Tibial nerve (tissue), 4 donors: Measurements from ENCODE around the gene PIMREG. TPM values are rescaled to one million over a fixed set of nuclear protein-coding genes. Genes with fewer than 3 reads are reported as not detected.

Experiments
- DNase-seq, 2 donors: peaks; one replicate each; pipeline ENCODE4 v3.0.0-alpha.2; 2019; ENCODE audit warnings: low spot score in 2 of 2
- H3K27ac ChIP-seq, 4 donors: fragments of 200-600 bp; sonication (generic) in 3 of 4; one replicate each; pipeline ENCODE4 v1.5.1; 2017 to 2019; ENCODE audit warnings: mild to moderate bottlenecking in 1 of 4
- H3K27me3 ChIP-seq, 2 donors: fragments of 200-600 bp; sonication (generic) in 1 of 2; one replicate each; pipeline versions ENCODE4 v1.5.1 to v1.6.0; 2017 to 2019
- H3K36me3 ChIP-seq, 3 donors: fragments of 200-600 bp; sonication (generic); one replicate each; pipeline ENCODE4 v1.5.1; 2018 to 2019
- H3K4me1 ChIP-seq, 4 donors: fragments of 200-600 bp; sonication (generic) in 3 of 4; one replicate each; pipeline ENCODE4 v1.5.1; 2017 to 2019
- H3K4me3 ChIP-seq, 4 donors: fragments of 200-600 bp; sonication (generic) in 3 of 4; one replicate each; pipeline ENCODE4 v1.5.1; 2017 to 2019; ENCODE audit warnings: mild to moderate bottlenecking in 1 of 4, moderate library complexity in 1 of 4
- H3K9me3 ChIP-seq, 4 donors: fragments of 200-600 bp; sonication (generic) in 3 of 4; one replicate each; pipeline ENCODE4 v1.5.1; 2017 to 2019
- EP300 ChIP-seq, 2 donors: sonication (generic); formaldehyde crosslinking; IDR thresholded peaks; one replicate each; pipeline ENCODE4 v1.6.1; 2017; ENCODE audit warnings: antibody characterized with exemption in 2 of 2, mild to moderate bottlenecking in 1 of 2
- POLR2A ChIP-seq, 2 donors: fragments of 450-650 bp; IDR thresholded peaks; one replicate each; pipeline ENCODE4 v1.6.1; 2017; ENCODE audit warnings: antibody characterized with exemption in 2 of 2, mild to moderate bottlenecking in 2 of 2, moderate library complexity in 2 of 2
- WGBS, 2 donors: methylation state at CpG; one replicate each; pipeline ENCODE4 v1.1.5; 2018; 5-methylcytosine and 5-hydroxymethylcytosine counted together
- total RNA-seq, 4 donors: library from RNA; depleted of rRNA; stranded (reverse); fragments of >200 nt; gene quantifications; one replicate each; pipeline ENCODE4 v1.1.0, GENCODE V29; 2016
- TF ChIP-seq, protein P1 (sequence below), 5 experiments: fragments of 200-600 bp in 3 of 5; fragments of 450-650 bp in 2 of 5; sonication (generic) in 3 of 5; IDR thresholded peaks; one replicate each; pipeline ENCODE4 v1.5.1; 2016 to 2019; ENCODE audit warnings: antibody characterized with exemption in 5 of 5, mild to moderate bottlenecking in 3 of 5, moderate library complexity in 2 of 5

The PIMREG gene
- total RNA-seq, 4 donors from 2014 or later: 0.42 to 0.59 TPM; not detected in 2

DNA sequence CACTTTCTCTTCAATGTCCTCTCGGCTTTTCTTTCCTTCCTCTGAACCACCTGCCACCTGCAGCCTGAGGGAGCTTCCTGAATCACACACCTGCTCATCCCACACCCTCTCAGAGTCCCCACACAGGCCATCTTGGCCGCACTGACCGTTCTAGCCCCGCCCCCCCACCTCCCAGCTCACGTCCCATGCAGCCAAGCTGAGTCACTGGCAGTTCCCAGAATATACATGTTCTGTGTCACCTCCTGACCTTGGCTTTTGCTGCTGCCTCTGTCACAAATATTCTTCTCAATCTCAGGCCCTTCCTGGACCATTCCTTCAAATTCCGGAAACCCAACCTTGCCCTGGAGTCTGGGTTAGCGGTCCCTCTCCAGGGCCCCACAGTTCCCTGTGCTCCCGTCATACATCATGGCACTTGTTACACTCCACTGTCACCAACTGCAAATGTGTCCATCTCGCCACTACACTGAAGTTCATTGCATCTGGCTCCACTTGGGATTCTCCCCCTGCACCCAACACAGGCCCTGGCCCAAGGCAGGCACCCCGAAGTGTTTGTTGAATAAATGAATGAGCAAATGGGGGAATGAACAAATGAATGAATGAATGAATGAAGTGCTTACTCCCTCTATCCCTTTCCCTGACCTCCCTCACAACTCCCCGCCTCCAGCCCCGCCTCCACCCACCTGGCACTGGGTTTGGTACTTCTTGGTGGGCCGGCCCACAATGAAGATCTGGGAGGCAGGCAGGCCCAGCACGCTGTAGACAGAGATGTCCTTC lies 12.8 kb downstream of the PIMREG start:
- Histone ChIP-seq H3K4me1 (peaks cover 0 to 8% (median 6%) of the 10 kb centered on the region in 4 donors), H3K4me3 (no peak overlapping the region), H3K9me3 (no peaks in the 10 kb centered on the region), H3K27ac (no peak overlapping the region), H3K27me3 (peaks cover 0 to 25% of the 10 kb centered on the region in 2 donors), H3K36me3 (peaks cover 0 to 5% (median 0%) of the 10 kb centered on the region in 3 donors)
- WGBS, 2 donors: 74% methylated on average over 14 of the region's 14 CpGs
- TF ChIP-seq, protein P1, sequence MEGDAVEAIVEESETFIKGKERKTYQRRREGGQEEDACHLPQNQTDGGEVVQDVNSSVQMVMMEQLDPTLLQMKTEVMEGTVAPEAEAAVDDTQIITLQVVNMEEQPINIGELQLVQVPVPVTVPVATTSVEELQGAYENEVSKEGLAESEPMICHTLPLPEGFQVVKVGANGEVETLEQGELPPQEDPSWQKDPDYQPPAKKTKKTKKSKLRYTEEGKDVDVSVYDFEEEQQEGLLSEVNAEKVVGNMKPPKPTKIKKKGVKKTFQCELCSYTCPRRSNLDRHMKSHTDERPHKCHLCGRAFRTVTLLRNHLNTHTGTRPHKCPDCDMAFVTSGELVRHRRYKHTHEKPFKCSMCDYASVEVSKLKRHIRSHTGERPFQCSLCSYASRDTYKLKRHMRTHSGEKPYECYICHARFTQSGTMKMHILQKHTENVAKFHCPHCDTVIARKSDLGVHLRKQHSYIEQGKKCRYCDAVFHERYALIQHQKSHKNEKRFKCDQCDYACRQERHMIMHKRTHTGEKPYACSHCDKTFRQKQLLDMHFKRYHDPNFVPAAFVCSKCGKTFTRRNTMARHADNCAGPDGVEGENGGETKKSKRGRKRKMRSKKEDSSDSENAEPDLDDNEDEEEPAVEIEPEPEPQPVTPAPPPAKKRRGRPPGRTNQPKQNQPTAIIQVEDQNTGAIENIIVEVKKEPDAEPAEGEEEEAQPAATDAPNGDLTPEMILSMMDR (IDR thresholded peaks at IDR 0.05): no peak
- TF ChIP-seq POLR2A (IDR thresholded peaks at IDR 0.05) (no peak), EP300 (IDR thresholded peaks at IDR 0.05) (no peak)
- no peak for DNase-seq

DNA sequence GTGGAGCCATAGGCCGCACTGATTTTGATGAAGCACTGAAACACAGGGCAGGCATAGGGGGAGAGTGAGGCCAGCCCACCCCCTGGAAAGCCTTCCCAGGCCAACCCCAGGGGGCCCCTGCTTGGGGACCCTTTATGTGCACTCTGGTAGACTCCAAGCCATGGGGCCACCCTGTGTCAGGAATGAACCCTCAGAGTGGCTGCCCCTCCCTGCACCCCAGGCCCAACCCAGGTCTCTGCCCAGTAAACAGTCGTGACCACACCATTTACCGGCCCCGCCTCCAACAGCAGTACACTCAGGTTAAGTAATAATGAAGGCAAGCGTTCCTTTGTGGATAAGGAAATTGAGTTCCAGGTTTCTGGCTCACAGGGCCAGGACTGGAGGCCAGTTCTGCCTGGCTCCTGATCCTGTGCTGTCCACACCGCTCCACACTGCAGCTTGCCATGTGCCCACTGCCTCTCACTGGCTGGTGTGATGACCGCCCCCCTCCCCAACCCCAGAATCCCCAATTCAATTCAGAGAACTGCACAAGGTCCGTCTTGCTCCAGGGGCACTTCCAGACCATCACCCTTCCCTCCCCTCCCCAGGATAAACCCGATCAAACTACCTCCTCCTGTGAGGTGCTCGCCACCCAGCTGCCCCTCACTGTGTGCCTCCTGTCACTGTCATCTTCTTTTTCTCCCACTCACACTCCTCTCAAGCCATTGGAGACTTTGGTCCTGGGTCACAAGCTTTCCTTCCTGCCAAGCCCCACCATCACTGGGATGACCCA lies 13.6 kb downstream of the PIMREG start:
- TF ChIP-seq, protein P1 (IDR thresholded peaks at IDR 0.05): no peak
- no peak for TF ChIP-seq EP300 (IDR thresholded peaks at IDR 0.05)
- no peak for TF ChIP-seq POLR2A (IDR thresholded peaks at IDR 0.05)
- no peaks in the 10 kb centered on the region for H3K9me3 ChIP-seq
- peaks cover 0 to 25% of the 10 kb centered on the region in 2 donors for H3K27me3 ChIP-seq
- peaks cover 0 to 8% (median 6%) of the 10 kb centered on the region in 4 donors for H3K4me1 ChIP-seq
- H3K4me3 ChIP-seq: no peak overlapping the region
- no peak for DNase-seq
- WGBS, 2 donors: 70 to 82% methylated on average over 10 of the region's 10 CpGs
- H3K27ac ChIP-seq: no peak overlapping the region
- peaks cover 0 to 13% (median 0%) of the 10 kb centered on the region in 3 donors for H3K36me3 ChIP-seq

DNA sequence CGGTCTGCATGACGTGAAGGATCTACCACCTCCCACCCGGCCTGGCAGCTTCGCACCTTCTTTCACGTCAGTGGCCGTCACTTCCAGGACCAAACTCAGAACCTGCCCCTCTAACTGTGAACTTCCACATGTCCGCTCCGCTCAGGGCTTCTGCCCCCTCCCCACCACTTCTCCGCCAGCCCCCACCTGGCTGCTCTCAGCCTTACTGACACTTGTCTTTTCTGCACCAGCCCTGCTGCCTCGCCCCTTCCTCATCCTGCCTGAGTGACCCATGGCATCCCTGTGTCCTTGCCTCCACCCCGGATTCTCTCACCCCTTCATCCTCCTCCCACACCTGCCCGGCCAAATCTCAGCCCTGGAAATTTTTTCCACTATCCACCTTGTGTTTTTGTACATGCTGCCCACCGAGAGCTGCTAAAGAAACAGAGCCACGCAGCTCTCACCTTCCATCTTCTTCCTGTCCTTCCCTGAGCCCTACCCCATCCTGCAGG lies 14.2 kb downstream of the PIMREG start:
- H3K36me3 ChIP-seq: peaks cover 0 to 16% (median 0%) of the 10 kb centered on the region in 3 donors
- peaks cover 0 to 8% (median 6%) of the 10 kb centered on the region in 4 donors for H3K4me1 ChIP-seq
- DNase-seq: no peak
- peaks cover 0 to 25% of the 10 kb centered on the region in 2 donors for H3K27me3 ChIP-seq
- WGBS, 2 donors: 80% methylated on average over 14 of the region's 14 CpGs
- no peak overlapping the region for H3K4me3 ChIP-seq
- H3K9me3 ChIP-seq: no peaks in the 10 kb centered on the region
- no peak for TF ChIP-seq EP300 (IDR thresholded peaks at IDR 0.05)
- TF ChIP-seq, protein P1 (IDR thresholded peaks at IDR 0.05): no peak
- no peak for TF ChIP-seq POLR2A (IDR thresholded peaks at IDR 0.05)
- H3K27ac ChIP-seq: no peak overlapping the region

DNA sequence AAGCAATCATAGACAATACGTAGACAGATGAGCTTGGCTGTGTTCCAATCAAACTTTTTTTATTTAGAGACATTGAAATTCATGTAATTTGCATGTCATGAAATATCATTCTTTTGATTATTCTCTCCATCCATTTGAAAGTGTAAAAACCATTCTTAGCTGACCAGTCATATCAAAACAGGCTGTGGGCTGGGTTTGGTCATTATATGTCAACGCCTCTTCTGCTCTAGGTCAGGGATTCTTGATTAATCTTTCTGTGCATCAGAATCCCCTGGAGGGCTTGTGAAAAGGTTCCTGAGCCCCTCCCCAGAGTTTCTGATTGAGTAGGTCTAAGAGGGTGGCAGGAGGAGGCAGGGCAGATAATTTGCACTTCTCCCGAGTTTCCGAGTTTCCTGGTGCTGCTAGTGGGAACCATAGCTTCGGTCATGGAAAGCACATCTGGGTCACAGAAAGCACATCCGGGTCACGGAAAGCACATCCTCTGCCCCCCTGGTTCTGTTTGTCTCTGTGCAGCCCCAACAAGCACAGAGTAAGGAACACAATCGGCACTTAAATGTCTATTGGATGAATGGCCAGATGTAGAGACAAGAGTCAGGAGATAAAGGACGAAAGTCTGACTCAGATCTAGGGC lies 16.4 kb downstream of the PIMREG start:
- no peaks in the 10 kb centered on the region for H3K9me3 ChIP-seq
- TF ChIP-seq EP300 (IDR thresholded peaks at IDR 0.05) (no peak), POLR2A (IDR thresholded peaks at IDR 0.05) (no peak)
- TF ChIP-seq, protein P1 (IDR thresholded peaks at IDR 0.05): no peak

More for the DNA sequence above, 16.4 kb downstream of the PIMREG start:
- H3K27me3 ChIP-seq: peaks cover 0 to 11% of the 10 kb centered on the region in 2 donors
- no peaks in the 10 kb centered on the region for H3K4me1 ChIP-seq
- no peak overlapping the region for H3K27ac ChIP-seq
- peaks cover 0 to 16% (median 0%) of the 10 kb centered on the region in 3 donors for H3K36me3 ChIP-seq
- no peak for DNase-seq
- WGBS, 2 donors: 79% methylated on average over 9 of the region's 9 CpGs
- no peak overlapping the region for H3K4me3 ChIP-seq
